HG03571 (cell line): ENCODE data around the gene SLC1A7.

Source experiments
- ATAC-seq: cut with Tn5 transposase; IDR thresholded peaks from one replicate; pipeline ENCODE4 v1.9.1; 2021; ENCODE audit not compliant: unreplicated experiment

Gene SLC1A7

DNA sequence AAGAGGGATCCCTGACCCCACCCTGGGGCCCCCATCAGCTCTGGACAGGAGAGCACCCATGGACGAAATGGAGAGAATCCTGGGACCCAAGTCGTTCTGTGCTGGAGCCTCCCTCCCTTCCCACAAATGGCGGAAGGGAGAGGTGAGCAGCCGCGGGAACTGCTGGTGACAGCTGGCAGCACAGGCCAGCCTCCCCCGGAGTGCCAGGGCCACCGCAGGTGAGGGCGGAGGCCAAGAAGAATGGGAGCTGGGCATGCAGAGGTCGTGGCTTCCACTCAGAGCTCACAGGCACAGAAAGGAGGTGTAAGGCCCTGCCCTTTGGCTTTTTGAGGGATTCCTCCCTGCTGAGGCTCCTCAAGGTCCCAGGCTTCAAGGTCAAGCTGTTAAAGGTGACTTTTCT is 24.6 kb downstream of the SLC1A7 start:
- no peak for ATAC-seq

DNA sequence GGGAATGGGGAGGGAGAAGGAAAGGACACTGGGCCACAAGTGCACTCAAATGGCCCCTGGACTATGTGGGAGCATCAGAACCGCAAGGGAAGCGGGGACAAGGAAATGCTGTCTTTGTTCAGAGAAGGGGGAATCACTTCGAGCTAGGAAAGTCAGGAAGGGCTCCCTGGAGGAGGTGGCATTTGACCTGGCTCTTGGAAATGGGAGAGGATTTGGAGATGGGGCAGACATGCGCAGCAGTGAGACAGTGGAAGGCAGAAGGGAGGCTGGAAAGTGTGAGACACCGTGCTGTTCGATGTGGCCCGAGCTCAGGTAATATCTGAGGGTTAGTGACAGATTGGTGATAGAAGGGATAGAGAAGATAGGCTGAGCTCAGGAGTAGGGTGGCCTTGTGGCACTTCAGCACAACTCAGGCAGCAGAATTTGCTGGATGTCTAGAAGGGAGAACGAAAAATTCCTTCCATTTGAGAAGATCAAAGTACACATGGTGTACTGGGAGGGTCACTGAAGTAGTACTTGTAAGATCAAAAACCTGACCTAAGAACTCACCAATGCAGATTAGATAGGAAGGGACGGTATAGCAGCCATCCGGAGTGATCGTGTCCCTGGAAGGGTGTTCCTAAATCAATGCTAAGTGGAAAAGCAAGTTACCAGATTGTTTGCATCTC is 25.4 kb downstream of the SLC1A7 start:
- no peak for ATAC-seq

DNA sequence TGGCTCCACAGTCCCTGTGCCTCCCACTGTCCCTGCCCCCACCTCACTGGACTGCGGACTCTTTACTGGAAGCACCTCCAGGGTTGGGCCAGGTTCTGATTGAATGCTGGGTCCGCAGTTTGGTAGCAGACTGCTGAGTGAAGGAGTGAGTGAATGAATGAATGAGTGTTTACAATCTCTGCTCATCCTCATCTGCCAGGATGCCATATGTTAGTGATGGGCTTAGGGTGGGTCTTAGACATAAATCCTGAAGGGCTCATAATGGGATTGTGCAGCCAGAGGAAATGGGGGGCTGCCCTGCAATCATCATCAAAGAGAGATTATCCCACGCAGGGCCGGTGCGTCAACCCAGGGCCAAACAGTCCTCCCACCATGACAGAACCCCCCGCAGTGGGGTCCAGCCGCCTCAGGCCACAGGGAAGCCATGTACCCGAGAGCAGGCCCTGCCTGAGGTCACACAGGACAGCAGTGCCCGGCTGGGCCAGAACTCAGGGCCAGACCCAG is 26.1 kb downstream of the SLC1A7 start:
- ATAC-seq = no peak

DNA sequence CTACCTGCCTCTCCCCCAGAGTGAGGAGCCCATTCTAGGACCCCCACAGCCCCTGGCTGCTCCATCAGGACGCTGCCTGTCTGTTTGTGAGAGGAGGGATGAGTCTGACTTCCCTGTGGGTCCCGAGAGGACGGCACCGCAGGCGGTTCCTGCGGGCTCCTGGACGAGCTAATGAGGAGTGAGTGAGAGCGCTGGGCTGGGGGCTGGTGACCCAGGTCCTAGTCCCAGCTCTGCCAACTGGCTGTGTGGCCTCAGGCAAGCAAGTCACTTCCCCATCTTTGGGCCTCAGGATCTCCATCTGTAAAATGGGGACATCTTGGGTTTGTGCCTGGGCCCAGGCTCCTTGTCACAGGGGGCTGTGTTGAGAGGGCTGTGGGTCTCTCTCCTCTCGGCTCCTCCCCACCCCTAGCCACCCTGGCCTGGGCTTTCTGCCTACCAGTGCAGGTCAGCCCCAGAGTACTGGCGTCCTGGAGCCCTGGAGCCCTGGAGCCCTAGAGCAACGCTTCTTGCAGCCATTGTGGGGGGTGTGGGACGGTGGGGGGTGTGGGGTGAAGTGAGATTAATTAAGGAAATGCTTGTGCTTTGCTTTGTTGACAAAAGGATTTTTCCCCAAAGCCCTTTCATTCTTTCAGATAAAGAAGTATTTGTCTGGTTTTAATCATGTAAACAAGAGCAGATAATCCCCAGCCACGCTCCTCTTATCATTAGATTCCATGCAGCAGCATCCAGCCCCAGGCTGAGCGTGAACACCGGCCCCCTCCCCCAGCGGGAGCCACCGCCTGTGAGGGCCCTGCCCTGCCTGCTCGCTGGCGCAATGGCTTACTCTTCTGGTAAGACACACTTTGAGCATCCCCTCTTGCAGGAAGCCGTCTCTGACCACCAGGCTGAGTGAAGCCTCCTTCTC is 26.8 kb downstream of the SLC1A7 start:
- ATAC-seq = no peak

DNA sequence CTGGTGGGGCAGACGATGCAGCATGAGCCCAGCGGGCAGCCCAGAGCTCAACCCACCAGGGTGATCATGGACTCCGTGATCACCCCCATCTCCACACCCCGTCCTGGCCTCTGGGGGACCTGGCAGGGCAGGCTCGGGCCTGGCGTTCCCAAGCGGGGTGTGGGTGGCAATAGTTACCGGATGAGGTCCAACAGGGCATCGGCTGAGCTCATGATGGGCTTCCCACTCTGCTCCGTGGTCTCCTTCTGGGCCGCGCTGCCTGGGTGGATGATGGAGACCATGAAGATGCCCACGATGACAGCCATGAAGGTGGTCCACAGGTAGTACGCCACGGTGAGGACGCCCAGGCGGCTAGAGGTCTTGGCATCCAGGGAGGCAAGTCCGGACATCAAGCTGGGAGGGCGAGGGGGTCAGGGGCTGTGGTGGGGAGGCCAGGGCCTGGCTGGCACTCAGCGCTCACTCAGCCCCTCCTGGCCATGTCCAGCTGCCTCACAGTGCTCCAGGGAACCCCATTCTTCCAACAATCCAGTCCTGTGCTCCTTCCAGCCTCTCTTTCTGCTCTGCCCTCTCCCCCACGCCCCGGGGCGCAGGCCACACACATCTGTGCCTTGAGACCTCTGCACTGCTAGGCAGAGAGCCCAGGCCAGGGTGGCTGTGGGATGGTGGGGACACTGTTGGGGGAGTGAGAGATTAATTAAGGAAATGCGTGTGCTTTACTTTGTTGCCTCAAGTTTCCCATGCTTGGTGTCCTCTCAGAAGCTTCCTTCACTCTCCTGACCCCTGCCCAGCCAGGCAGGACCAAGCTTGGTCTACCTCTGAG is 27.6 kb downstream of the SLC1A7 start:
- ATAC-seq = no peak

DNA sequence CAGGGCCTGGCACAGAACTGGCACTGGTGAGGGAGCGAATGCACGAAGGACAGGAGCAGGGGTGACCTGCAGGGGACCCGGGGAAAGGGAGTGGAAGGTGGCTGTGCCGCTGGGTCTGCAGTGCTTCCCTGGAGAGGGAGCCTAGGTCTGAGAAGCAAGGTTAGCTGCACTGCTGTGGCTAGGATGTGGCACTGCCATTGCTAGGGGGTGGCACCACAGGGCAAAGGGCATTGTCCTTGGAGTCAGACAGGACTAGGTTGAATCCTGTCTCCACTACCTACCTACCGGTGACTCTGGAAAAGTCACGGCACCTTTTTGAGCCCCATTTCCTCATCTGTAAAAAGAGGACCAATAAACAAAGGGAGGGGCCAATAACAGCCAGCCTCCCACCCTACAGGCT is 28.3 kb downstream of the SLC1A7 start:
- no peak for ATAC-seq

DNA sequence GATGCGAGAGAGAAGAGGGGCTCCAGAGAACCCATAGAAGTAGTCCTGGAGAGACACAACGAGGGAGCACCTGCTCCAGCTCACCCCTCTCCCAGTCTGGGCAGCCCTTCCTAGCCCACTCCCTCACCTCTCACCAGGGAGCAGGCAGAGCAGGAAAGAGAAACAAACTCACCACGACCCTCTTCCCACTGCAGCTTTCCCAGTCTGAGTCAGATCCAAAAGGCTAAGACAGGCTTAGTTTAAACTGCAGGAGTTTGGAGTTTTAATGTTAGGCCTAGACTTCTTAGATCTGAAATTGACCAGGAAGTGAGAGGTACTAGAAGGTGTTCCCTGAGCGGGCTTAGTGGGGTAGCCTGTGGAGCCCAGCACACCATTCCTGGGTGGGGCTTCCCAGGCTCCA is 29.6 kb downstream of the SLC1A7 start:
- no peak for ATAC-seq

DNA sequence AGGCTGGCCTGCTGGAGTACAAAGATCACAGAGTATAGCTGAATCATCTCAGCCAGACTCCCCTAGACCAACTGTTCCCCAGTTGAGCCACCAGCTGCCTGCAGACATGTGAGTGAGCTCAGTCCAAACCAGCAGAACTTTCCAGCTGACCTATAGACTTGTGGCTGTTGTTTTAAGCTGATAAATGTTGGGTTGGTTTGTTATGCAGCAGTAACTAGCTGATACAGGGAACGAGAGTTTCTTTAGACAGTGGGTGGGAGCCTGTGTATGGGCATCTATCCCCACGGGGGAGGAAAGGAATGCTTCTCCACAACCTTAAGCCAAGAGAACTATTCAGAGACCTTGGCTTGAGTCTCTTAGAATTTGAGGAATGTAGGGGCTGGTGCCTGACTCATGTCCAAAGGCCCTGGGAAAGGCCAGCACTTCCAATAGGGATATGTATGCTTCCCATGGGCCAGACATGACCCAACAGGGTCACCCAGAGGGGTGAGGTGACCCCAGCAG is 30.1 kb downstream of the SLC1A7 start:
- no peak for ATAC-seq

DNA sequence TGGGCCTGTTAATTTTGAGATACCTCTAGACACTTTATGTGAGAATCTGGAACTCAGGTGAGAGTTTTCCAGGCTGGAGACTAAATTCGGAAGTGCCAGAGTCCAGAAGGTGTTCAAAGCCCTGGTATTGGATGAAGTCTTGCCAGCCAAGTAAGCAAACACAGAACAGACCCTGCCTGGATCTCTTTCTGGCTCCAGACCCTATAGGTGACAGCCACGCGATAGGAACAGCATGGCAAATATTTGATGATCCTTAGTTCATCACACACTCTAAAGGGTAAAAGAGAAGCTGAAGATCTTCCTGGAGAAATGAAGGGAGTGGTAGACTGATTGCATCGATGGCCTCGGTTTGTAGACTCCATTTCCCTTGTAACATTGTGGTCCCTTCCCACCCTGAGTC is 30.7 kb downstream of the SLC1A7 start:
- no peak for ATAC-seq

DNA sequence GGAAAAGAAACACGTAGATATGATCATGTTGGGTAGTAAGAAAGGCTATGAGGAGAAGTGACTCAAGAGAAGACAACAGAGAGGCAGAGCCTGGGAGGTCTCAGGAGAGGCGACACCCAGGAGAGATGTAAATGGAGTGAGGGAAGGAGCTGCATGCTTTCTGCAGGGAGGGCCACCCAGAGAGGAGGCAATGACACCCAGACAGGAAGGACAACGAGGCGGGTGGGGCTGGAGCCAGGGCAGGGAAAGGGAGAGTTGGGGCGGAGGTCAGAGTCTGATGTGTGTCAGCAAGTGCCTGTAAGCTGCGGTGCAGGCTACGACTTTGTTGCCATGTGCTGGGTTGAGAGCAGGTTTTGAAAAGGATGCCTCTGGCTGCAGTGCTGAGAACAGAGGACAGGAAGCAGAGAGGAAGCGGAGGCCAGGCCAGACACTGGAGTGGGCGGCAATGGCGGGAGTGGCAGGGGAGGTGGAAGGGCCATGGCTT is 31.3 kb downstream of the SLC1A7 start:
- no peak for ATAC-seq

DNA sequence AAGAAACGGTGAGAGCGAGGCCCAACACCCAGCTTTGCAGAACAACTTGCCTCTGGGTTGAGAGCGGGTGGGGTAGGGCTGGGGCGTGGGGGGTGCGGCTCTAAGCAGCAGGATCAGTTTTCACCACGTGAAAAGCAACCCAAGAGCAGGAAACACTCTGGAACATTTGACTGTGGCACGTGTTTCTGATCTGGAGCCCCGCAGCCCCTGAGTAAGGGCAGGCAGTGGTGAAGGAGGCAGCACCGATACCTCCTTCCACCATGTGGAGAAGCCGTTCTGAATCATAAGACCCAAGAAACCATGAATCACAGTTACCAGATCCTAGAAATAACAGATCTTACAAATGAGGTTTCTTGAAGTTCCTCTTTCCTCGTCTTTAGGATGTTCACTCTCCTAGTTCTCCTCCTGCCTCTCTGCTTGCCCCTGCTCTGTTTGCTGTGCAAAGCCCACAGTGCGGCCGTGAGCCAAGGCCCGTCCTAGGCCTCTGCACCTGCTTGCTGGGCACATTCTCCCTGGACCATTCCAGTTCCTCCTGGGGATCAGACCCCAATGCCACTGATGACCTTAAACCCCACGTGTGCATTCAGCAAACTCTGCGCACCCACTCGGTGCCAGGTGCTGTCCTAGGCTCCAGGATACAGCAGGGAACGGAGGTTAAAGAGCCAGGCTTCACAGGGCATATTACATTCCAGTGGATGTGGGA is 31.9 kb downstream of the SLC1A7 start:
- ATAC-seq = no peak

DNA sequence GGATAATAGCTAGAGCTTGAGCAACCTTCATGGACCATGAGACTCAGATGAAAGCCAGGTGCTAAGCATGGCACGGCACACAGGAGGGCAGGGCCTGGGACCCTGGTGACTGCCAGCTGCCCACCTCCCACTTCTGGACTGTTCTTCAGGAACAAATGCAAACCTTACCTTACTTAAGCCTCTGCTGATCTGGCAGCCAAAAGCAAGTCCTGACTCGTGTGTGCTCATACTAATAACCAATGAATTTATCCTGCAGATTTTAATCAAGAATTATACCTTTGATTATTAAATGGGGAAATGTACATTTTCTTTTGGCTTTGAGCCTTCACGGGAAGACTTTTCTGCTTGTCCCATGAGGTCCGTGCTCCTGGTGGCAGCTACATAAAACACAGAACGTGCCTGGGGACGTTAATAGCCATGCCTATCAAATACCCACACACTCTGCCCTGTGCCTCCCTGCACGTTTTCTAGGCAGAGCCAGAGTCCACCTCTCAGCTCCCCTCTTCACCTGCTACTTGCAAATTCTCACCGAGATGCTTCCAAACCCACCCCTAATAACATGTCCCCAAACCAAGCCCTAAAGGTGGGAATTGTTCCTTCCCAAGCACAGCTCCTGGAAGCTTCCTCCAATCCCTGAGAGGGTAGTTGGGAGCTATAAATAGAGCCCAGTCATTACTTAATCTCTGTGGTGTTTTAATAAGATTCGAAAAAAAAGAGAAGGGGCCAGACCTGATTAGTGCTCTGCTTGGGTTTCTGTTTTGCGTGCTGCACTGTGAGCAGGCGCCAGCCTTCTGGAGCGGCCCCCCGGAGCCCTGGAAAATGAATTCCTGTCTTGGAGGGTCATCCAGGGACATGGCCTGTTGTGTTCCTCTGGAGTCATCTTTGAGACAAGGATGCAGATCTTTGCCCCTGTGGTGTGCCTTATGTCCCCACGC is 33.5 kb downstream of the SLC1A7 start:
- ATAC-seq = no peak

DNA sequence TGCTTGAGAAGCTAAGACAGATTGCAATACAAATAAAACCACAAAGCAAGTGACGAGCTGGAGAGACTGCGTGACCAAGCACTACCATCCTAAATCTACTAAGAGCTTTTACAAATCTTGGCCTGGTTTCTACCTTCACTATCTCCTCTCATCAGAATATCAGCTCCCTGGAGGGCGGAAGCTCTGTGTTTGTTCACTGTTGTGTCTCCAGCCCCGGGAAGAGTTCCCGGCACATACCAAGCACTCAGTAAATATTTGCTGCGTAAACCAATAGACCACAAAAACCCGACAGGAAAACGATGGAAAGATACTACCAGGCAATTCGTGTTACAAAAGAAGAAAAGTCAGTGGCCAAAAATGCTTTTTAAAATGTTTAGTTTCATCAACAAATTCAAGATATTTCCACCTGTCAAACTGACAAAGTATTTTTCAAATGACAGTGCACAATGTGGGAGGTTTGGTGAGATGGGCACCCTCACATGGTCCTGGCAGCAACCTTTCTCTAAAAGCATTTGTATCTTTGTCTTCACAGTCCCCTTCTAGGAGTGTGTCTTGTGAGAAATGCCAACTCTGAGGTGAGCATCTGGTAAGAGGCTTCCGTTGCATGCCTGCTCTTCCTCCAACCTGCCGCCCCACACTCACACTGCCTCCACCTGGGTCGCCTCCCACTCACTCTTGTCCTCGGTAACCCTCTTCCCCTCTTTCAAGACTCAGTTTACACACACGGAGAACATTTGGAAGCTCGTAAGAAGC is 34.7 kb downstream of the SLC1A7 start:
- ATAC-seq = no peak

DNA sequence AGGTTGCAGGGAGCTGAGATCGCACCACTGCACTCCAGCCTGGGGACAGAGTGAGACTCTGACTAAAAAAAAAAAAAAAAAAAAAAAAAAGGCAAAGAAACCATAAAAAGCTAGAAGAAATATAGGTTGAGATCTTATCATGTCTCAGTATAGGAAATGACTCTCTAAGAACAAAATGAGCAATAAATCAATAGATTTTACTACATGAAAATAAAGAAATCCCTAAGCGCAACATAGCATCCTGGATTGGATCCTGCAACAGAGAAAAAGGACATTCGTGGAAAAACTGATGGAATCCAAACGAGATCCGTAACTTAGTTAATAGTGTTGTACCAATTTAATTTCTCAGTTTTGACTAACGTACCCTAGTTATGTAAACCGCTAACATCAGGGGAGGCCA is 35.3 kb downstream of the SLC1A7 start:
- ATAC-seq = no peak

DNA sequence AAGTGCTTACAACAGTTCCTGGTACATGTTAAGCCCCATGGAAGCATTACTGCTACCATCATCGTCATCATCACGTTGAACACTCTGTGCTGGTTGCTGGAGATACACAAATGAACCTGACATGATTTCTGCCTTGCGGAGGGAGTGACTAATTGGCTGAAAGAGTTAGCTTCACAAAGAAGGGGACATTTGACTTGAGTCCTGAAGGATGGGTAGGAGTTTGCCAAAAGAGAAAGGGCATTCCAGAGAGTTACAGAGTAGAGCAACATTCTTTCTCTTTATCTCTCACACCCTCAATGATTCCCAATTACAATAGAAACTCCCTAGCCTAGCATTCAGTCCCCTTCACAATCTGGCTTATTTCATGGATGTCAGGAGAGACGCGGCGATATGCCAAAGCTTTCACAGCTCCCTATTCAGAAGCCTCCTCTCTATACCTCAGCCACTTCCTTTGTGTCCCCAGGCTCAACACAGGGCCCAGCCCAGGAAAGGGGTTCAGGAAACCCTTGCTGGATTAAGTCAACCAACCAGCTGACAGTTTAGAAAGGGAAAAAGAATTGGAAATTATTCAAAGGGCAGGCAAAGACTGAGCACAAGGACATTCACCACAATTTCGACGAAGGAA is 38.0 kb downstream of the SLC1A7 start:
- ATAC-seq = no peak

DNA sequence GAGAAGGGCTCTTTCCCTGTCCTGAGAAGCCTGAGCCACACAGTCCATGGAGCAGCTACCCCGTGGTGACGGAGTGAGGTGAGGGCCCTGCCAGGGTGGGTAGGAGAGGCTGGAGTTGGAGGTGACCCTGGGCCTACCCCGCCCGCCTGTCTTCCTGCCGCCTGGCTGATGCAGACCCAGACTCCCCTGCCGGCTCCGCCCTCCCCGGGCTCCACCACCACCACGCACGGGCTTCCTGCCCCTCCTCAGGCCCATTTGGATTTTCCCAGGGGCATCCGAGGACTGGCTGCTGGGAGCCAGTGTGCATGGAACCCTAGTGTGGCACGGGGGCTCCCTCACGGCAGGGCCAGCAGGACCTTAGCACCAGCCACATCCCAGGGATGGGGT is 47.9 kb downstream of the SLC1A7 start:
- ATAC-seq = no peak

DNA sequence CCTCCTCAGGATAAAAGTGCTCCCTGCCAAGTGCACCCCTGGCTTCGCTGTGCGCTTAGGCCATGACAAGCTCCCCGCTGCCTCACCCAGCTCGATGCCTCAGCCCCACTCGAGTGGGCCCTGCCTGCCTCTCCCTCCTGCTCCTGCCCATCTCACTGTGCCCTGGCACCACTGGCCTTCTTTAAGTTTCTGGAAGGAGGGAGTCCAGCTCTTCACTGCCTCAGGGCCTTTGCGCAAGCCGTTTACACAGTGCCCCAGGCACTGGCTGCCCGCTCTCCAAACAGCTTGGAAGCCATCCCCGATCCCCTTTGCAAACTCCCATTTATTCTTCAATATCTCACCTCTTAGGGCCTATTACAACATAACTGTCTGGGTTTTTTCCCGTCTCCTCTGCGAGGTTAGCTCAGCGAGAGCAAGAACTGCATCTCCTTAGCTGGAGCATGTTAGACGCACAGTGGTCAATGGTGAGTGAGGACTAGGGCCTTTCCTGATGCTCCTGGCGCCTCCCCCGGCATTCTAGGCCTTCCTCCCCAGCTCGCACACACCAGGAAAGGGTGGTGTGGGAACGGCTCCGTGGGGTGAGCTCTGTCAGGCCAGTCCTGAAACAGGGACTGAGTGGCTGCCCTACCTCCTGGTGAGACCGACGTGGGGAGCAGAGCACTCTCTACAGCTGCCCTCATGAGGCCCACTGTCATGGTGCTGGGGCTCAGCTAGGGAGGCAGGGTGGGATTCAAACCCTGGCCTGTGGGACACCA is 48.5 kb downstream of the SLC1A7 start:
- ATAC-seq = no peak

DNA sequence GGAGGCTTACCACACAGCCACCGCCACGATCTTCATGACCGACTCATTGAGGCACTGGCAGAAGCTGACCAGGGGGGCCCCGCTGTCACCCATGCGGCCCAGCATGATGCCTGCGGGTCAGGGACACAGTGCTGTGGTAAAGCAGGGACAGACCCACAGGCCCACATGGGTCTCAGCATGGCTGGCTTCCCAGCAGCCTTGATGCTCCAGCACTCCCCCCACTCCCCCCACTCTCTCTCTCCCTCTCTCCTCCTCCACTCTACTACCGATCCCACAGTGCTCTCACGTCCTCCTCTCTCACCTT is 49.0 kb downstream of the SLC1A7 start:
- ATAC-seq = no peak
